Measurements from ENCODE around the gene PLCB4. TPM values are rescaled to one million over a fixed set of nuclear protein-coding genes. Genes with fewer than 3 reads are reported as not detected.
A peak's percentile ranks its signal among the peaks of the same experiment; 100 is the strongest.

PLCB4 gene
- total RNA-seq, 1 donor from 2014 or later: 10.5 TPM

- no peaks in the 10 kb centered on the region for H3K9me3 Mint-ChIP-seq (ENCODE audit: unreplicated experiment)
- H3K4me3 Mint-ChIP-seq (ENCODE audit: unreplicated experiment): no peak overlapping the region
- no peak overlapping the region for H3K27ac Mint-ChIP-seq (ENCODE audit: unreplicated experiment)
- DNase-seq (ENCODE audit: low spot score): no peak
- H3K4me1 Mint-ChIP-seq (ENCODE audit: unreplicated experiment): no peaks in the 10 kb centered on the region
- no peaks in the 10 kb centered on the region for H3K36me3 Mint-ChIP-seq (ENCODE audit: low read depth, unreplicated experiment)
- H3K27me3 Mint-ChIP-seq (ENCODE audit: unreplicated experiment): no peaks in the 10 kb centered on the region
- no peak for TF ChIP-seq CTCF (IDR thresholded peaks at IDR 0.05; ENCODE audit: unreplicated experiment)
Observed at GRCh38 chr20:9447182-9447581, 378.3 kb downstream of the PLCB4 start.

GRCh38 chr20:9453201-9453600, 384.3 kb downstream of the PLCB4 start:
- no peak for TF ChIP-seq CTCF (IDR thresholded peaks at IDR 0.05; ENCODE audit: unreplicated experiment)
- H3K27ac Mint-ChIP-seq (ENCODE audit: unreplicated experiment): no peak overlapping the region
- no peaks in the 10 kb centered on the region for H3K4me1 Mint-ChIP-seq (ENCODE audit: unreplicated experiment)
- H3K36me3 Mint-ChIP-seq (ENCODE audit: low read depth, unreplicated experiment): no peaks in the 10 kb centered on the region
- H3K9me3 Mint-ChIP-seq (ENCODE audit: unreplicated experiment): no peaks in the 10 kb centered on the region
- no peak overlapping the region for H3K4me3 Mint-ChIP-seq (ENCODE audit: unreplicated experiment)
- no peak for DNase-seq (ENCODE audit: low spot score)
- no peaks in the 10 kb centered on the region for H3K27me3 Mint-ChIP-seq (ENCODE audit: unreplicated experiment)

- H3K4me3 Mint-ChIP-seq (ENCODE audit: unreplicated experiment): no peak overlapping the region
- H3K27ac Mint-ChIP-seq (ENCODE audit: unreplicated experiment): no peak overlapping the region
- H3K36me3 Mint-ChIP-seq (ENCODE audit: low read depth, unreplicated experiment): peaks cover 4% of the 10 kb centered on the region
- TF ChIP-seq CTCF (IDR thresholded peaks at IDR 0.05; ENCODE audit: unreplicated experiment): no peak
- H3K9me3 Mint-ChIP-seq (ENCODE audit: unreplicated experiment): no peaks in the 10 kb centered on the region
- H3K27me3 Mint-ChIP-seq (ENCODE audit: unreplicated experiment): no peaks in the 10 kb centered on the region
- no peaks in the 10 kb centered on the region for H3K4me1 Mint-ChIP-seq (ENCODE audit: unreplicated experiment)
- no peak for DNase-seq (ENCODE audit: low spot score)
Observed at GRCh38 chr20:9454791-9455190, 385.9 kb downstream of the PLCB4 start.

- H3K27me3 Mint-ChIP-seq (ENCODE audit: unreplicated experiment): no peaks in the 10 kb centered on the region
- H3K27ac Mint-ChIP-seq (ENCODE audit: unreplicated experiment): no peak overlapping the region
- H3K9me3 Mint-ChIP-seq (ENCODE audit: unreplicated experiment): no peaks in the 10 kb centered on the region
- H3K4me3 Mint-ChIP-seq (ENCODE audit: unreplicated experiment): no peak overlapping the region
- no peak for TF ChIP-seq CTCF (IDR thresholded peaks at IDR 0.05; ENCODE audit: unreplicated experiment)
- H3K4me1 Mint-ChIP-seq (ENCODE audit: unreplicated experiment): no peaks in the 10 kb centered on the region
- H3K36me3 Mint-ChIP-seq (ENCODE audit: low read depth, unreplicated experiment): peaks cover 10% of the 10 kb centered on the region
- no peak for DNase-seq (ENCODE audit: low spot score)
Observed at GRCh38 chr20:9457136-9457535, 388.2 kb downstream of the PLCB4 start.

GRCh38 chr20:9458138-9458796, 389.4 kb downstream of the PLCB4 start:
- H3K4me3 Mint-ChIP-seq (ENCODE audit: unreplicated experiment): no peak overlapping the region
- peak; percentile 36 for TF ChIP-seq CTCF (IDR thresholded peaks at IDR 0.05; ENCODE audit: unreplicated experiment)
- H3K36me3 Mint-ChIP-seq (ENCODE audit: low read depth, unreplicated experiment): peaks cover 10% of the 10 kb centered on the region
- no peak overlapping the region for H3K27ac Mint-ChIP-seq (ENCODE audit: unreplicated experiment)
- DNase-seq (ENCODE audit: low spot score): peak; percentile 36
- no peaks in the 10 kb centered on the region for H3K4me1 Mint-ChIP-seq (ENCODE audit: unreplicated experiment)
- H3K27me3 Mint-ChIP-seq (ENCODE audit: unreplicated experiment): peaks cover 3% of the 10 kb centered on the region
- H3K9me3 Mint-ChIP-seq (ENCODE audit: unreplicated experiment): no peaks in the 10 kb centered on the region

All from endothelial cell (in vitro differentiated cells).